NCI-H526 treated with DMSO at 0.1 percent for 48 hours (cell line): Measurements from ENCODE around the gene RNF213.
A peak's percentile ranks its signal among the peaks of the same experiment; 100 is the strongest.
"Not testable (repeated sequence)": the region's sequence is repeated elsewhere in the genome, so short reads cannot be mapped to it uniquely, and the experiment has no call there.

Source experiments
- DNase-seq: peaks from one replicate; lab custom pipeline; 2025; lab: John Stamatoyannopoulos, UW

Gene RNF213

DNA sequence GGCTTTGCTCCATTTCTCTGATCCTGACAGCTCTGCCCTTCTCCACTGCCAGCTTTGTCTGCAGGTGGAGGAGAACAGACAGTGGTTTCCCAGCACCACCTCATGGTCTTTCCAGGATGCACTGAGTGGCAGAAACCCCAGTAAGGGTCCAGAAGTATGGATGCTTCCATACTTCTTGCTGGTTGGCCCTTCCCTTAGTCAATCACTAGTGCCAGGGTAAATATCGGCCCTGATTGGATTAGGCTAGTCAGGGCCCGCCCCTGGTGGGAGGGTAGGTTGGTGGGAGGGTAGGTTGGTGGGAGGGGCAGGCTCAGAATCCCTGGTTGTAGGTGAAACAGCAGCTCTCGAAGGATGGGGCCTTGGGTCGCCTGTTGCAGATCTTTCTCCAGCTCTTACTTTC, 10.2 kb downstream of the RNF213 start:
- DNase-seq = peak; percentile 13

GRCh38 chr17:80272366-80272765, 11.7 kb downstream of the RNF213 start:
- no peak for DNase-seq

DNA sequence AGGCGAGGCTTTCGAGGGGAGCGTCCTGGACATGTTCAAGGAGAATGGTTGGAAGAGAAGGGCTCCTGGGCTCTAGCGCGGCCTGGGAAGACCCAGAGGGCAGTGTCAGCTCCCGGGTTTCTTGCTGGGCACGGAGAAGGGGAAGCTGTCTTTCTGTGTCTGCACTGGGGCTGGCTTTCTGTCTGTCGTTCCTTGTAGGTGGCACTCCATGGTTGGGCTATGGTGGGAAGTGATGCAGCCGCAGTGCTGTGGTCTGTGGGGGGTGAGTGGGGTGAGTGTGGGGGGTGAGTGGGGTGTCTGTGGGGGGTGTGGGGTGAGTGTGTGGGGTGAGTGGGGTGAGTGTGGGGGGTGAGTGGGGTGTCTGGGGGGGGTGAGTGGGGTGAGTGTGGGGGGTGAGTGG, 13.7 kb downstream of the RNF213 start:
- no peak for DNase-seq

DNA sequence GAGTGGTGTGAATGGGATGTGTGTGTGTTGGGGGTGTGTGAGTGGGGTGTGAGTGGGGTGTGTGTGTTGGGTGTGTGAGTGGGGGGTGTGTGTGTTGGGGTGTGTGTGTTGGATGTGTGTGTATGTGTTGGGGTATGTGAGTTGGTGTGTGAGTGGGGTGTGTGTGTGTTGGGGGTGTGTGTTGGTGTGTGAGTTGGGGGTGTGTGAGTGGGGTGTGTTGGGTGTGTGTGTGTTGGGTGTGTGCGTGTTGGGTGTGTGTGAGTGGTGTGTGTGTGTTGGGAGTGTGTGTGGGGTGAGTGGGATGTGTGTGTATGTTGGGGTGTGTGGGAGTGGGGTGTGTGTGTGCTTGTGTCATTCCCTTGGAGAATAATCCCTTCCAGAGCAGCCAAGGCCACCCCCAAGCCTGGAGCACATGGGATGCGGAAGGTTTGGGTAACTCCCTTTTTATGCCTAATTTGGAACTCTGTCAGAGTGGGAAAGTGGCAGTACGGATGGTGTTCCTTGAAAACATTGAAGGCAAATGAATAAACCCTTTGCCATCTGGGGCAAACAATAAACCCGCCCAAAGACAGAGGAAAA, 14.3 kb downstream of the RNF213 start:
- DNase-seq = no peak

GRCh38 chr17:80275857-80276256, 15.2 kb downstream of the RNF213 start:
- DNase-seq = not testable (repeated sequence)

GRCh38 chr17:80277751-80278671, 17.4 kb downstream of the RNF213 start:
- DNase-seq = no peak

DNA sequence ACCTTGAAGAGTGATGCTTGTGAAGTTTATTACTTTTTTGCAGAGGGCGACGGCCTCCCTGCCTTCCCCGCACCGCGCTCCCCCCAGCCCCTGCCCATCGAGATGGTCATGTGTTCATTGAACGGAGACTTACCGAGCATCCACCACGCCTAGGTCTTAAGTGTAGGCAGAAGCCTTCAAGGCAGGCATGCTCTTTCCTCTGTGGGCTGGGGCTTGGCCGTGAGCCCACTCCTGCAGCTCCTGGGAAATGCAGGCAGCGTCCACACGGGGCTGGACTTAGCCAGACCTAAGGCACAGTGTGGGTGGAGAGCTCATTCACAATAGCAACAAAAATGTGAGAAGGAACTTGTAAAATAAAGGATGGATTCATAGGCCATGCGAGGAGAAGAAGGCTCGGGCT, 19.2 kb downstream of the RNF213 start:
- no peak for DNase-seq

- no peak for DNase-seq
Measured at GRCh38 chr17:80281516-80281915, 20.9 kb downstream of the RNF213 start.

DNA sequence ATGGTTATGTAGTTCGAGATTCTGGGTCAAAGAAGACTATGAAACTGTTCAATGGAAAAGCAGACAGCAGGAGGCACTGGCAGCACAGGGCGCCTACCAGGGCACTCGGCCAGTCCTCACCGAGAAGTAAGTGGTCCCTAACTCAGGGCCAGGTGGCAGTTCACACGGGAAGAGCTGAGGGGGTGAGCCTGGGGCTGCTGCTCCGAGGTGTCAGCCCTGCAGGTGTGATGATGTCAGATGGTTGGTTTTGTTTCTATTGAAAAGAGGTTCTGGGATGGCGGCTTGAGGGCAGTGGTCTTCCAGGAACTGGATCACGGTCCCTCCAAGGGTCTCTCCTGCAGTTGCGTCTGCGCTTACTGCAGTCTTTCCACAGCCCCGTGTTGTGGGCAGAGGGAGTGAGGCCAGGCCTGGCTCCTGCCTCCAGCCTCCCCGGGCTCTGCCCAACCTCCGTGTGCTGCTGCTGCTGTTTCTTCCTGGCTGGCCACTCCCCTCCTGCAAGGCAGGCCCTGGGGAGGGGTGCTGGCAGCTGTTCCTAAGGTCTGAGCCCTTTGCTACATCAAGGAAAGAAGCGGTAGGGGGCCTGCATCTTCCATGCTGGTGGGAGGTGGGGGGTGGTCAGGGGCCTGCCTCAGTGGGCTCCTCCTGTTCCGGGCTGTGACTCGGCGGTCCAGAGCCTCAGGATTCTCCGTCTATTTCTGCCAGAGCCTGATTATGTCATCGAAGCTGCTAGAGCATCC, 22.6 kb downstream of the RNF213 start:
- DNase-seq = no peak

GRCh38 chr17:80284631-80285030, 24.0 kb downstream of the RNF213 start:
- no peak for DNase-seq

GRCh38 chr17:80285237-80285920, 24.7 kb downstream of the RNF213 start:
- no peak for DNase-seq

GRCh38 chr17:80286638-80286960, 25.9 kb downstream of the RNF213 start:
- no peak for DNase-seq

- DNase-seq = no peak
Measured at GRCh38 chr17:80287038-80287437, 26.4 kb downstream of the RNF213 start.

DNA sequence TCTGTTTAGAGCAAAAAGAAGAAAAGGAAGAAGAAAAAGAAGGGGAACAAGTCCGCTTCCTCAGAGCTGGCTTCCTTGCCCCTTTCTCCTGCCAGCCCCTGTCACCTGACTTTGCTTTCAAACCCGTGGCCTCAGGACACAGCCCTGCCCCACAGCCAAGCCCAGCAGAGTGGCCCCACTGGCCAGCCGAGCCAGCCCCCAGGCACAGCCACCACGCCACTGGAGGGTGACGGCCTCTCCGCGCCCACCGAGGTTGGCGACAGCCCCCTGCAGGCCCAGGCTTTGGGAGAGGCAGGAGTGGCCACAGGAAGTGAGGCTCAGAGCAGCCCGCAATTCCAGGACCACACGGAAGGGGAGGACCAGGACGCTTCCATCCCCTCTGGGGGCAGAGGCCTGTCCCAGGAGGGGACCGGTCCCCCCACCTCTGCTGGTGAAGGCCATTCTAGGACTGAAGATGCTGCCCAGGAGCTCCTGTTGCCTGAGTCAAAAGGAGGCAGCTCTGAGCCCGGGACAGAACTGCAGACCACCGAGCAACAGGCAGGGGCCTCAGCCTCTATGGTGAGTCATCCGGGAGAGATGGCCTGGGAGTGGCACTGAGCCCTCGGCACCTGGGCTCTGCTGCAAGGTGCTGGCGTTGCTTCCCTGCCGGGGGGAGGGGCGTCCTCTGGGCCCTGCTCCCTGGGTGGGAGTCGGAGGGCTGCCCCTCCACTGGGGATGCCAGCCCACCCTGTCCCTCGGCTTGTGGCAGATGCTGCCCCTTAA, 27.3 kb downstream of the RNF213 start:
- no peak for DNase-seq

GRCh38 chr17:80289616-80290015, 29.0 kb downstream of the RNF213 start:
- no peak for DNase-seq

DNA sequence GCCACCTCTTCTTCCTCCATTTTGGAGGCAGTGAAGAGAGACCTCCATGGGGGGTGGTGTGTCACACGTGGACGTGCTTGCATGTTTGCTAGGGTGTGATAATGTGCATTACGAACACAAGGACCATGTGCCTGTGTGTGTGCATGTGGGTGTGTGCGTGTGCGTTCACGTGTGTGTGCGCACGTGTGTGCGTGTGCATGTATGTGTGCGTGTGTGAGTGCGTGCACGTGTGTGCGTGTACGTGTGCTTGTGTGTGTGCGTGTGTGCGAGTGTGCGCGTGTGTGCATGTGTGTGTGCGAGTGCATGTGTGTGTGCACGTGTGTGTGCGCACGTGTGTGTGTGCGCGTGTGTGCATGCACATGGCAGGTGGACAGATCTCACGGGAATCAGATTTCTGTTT, 29.5 kb downstream of the RNF213 start:
- DNase-seq = no peak

- no peak for DNase-seq
Measured at GRCh38 chr17:80291260-80291659, 30.6 kb downstream of the RNF213 start.

- no peak for DNase-seq
Measured at GRCh38 chr17:80291691-80292487, 31.2 kb downstream of the RNF213 start.

DNA sequence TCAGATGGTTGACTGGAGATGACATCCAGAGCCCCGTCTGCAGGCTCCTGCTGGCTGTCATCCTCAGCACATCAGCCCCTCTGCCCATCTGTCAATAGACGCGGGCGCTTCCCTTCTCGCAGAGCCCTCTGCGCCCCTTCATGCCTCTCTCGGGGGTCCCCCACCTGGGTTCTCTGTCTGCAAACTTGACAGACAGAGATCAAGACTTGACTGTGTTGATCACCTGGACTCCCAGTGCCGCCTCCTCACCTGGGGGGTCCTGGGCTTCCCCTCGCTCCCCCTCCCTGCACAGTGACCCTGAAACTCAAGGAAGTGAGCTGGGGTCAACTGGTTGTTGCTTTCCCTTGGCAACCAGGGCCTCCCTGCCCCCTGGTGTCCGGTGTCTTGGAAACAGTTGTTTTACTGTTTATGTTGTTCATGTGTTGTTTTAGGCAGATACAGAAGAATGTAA, 31.9 kb downstream of the RNF213 start:
- no peak for DNase-seq

DNA sequence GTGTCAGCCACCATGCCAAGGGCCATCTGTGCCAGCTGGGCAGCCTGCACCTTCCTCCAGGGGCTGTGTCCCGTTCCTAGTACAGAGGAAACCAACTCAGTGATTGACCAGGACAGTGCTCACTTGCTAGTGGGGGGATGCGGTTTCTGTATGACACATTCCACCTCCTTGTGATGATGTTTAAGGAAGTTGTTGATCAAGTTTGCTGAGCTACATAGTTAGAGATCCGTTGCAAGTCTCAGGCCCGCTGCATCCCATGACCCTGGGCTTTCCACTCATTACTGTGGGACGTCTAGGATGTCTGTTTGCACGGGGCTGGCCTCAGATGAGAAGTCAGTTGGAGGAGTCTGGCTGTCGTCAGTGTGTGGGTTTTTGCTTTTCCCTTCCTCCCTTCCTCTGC, 33.6 kb downstream of the RNF213 start:
- DNase-seq = no peak

DNA sequence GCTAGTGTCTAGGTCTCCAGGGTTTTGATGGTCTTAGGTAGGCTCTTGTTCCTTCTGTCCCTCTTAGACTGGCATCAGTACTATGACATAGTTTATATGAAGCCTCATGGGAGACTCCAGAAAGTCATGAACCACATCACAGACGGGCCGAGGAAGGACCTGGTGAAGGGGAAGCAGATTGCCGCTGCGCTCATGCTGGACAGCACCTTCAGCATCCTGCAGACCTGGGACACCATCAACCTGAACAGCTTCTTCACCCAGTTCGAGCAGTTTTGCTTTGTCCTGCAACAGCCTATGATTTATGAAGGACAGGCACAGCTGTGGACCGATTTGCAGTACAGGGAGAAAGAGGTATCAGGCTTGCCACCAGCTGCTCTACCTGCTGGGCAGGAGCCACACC, 34.0 kb downstream of the RNF213 start:
- DNase-seq = no peak
